K562 (cell line): ENCODE results near the gene FMR1. TPM values are rescaled to one million over a fixed set of nuclear protein-coding genes. Genes with fewer than 3 reads are reported as not detected.

Experiments used
- ATAC-seq: fragments of 200-7000 bp; cut with Tn5 transposase; 3 replicates; pipeline ENCODE4 v1.9.1; 2020; ENCODE audit warnings: moderate library complexity
- BruUV-seq: library from RNA; stranded (reverse); fragments of 400-500 nt; replicated peaks from 2 replicates; lab custom pipeline; 2021; lab: Mats Ljungman, UMichigan
- CTCF ChIA-PET: fragments of 300-600 bp; formaldehyde crosslinking; extraction: SDS; loops from one replicate; lab custom pipeline; 2021; ENCODE audit warnings: low intra/inter-chr PET ratio; lab: Yijun Ruan, JAX
- POLR2A ChIA-PET: fragments of 300-600, 350-650 bp; sonication (Branson Sonifier 250); formaldehyde crosslinking; extraction: SDS; loops from one replicate; lab custom pipeline; 2021; ENCODE audit warnings: antibody characterized with exemption, inconsistent platforms; lab: Yijun Ruan, JAX
- DNase-seq, 4 experiments: peaks; one replicate each; pipeline versions ENCODE4 v3.0.0 to v3.0.0-alpha.2; 2011 to 2018; ENCODE audit warnings: low spot score in 3 of 4, mixed read lengths in 3 of 4; ENCODE audit errors: extremely low read depth in 1 of 4
- FAIRE-seq: peaks from 2 replicates; lab custom pipeline; 2011; peaks lifted over from hg19 to GRCh38; lab: Jason Lieb, UNC
- H2AFZ ChIP-seq: 2 replicates; pipeline ENCODE4 v1.6.0; 2011; ENCODE audit warnings: low read depth, low read length, control low read depth, inconsistent platforms
- H3K27ac ChIP-seq: fragments of 200-600 bp; 3 replicates; pipeline ENCODE4 v1.8.0; 2011; ENCODE audit warnings: low read depth, mild to moderate bottlenecking, control low read depth, inconsistent platforms, low read length, moderate library complexity, mixed read lengths; ENCODE audit errors: extremely low read depth
- H3K27me3 ChIP-seq, 2 experiments: fragments of 300-600 bp in 1 of 2; 2 replicates in 1 of 2; 3 replicates in 1 of 2; pipeline versions ENCODE4 v1.6.0 to v1.8.0; 2011; ENCODE audit warnings: inconsistent platforms in 2 of 2, low read length in 2 of 2, mild to moderate bottlenecking in 1 of 2, mixed read lengths in 1 of 2, moderate library complexity in 1 of 2; ENCODE audit not compliant: control insufficient read depth in 2 of 2, insufficient read depth in 2 of 2
- H3K36me3 ChIP-seq: fragments of 300-600 bp; 3 replicates; pipeline ENCODE4 v1.8.0; 2011; ENCODE audit warnings: mild to moderate bottlenecking, low read length, inconsistent platforms; ENCODE audit not compliant: control insufficient read depth, insufficient read depth
- H3K4me1 ChIP-seq, 2 experiments: fragments of 200-600 bp in 1 of 2; replicated peaks in 1 of 2; 2 replicates in 1 of 2; 3 replicates in 1 of 2; pipeline versions ENCODE4 v1.5.1 to v1.8.0; 2011; ENCODE audit warnings: inconsistent platforms in 2 of 2, low read length in 2 of 2, mild to moderate bottlenecking in 1 of 2, mixed read lengths in 1 of 2, moderate library complexity in 1 of 2; ENCODE audit not compliant: control insufficient read depth in 2 of 2, insufficient read depth in 2 of 2
- H3K4me2 ChIP-seq: 2 replicates; pipeline ENCODE4 v1.6.1; 2011; ENCODE audit warnings: low read length, control low read depth, inconsistent platforms, mixed read lengths; ENCODE audit not compliant: insufficient read depth
- H3K4me3 ChIP-seq: fragments of 200-600 bp; sonication (generic), shearing (Covaris generic); 2 replicates; pipeline ENCODE4 v1.5.1; 2016; ENCODE audit warnings: control low read depth, inconsistent platforms
- H3K79me2 ChIP-seq: fragments of 200-600 bp; 3 replicates; pipeline ENCODE4 v1.8.0; 2011; ENCODE audit warnings: low read length, inconsistent platforms; ENCODE audit not compliant: control insufficient read depth, insufficient read depth
- H3K9ac ChIP-seq, 2 experiments: 2 replicates each; pipeline versions ENCODE4 v1.6.0 to v1.6.1; 2011; ENCODE audit warnings: low read depth in 2 of 2, low read length in 2 of 2, control low read depth in 1 of 2, inconsistent platforms in 1 of 2, mild to moderate bottlenecking in 1 of 2, mixed read lengths in 1 of 2; ENCODE audit not compliant: insufficient read depth in 1 of 2
- H3K9me1 ChIP-seq: one replicate; pipeline ENCODE4 v1.6.0; 2011; ENCODE audit warnings: inconsistent platforms, mild to moderate bottlenecking, low read length, moderate library complexity; ENCODE audit not compliant: control insufficient read depth, insufficient read depth
- H3K9me3 ChIP-seq: replicated peaks from 2 replicates; pipeline ENCODE4 v1.5.1; 2011; ENCODE audit warnings: low read depth, low read length, inconsistent platforms; ENCODE audit not compliant: control insufficient read depth, insufficient read depth
- H4K20me1 ChIP-seq: replicated peaks from 2 replicates; pipeline ENCODE4 v1.6.1; 2011; ENCODE audit warnings: low read length, inconsistent platforms, mixed read lengths; ENCODE audit not compliant: control insufficient read depth, insufficient read depth
- DIDO1 ChIP-seq: fragments of 450-650 bp; IDR thresholded peaks from 2 replicates; pipeline ENCODE4 v1.6.1; 2016; ENCODE audit warnings: low read depth, missing biosample characterization, missing genetic modification characterization
- EP300 ChIP-seq: IDR thresholded peaks from 2 replicates; pipeline ENCODE4 v1.6.1; 2012; ENCODE audit warnings: low read length, improper control_type of control experiment
- FOXM1 ChIP-seq, 2 experiments: fragments of 450-650 bp in 1 of 2; sonication (generic) in 1 of 2; formaldehyde crosslinking in 1 of 2; IDR thresholded peaks; 2 replicates each; pipeline versions ENCODE4 v1.6.1 to v1.9.0; 2017 to 2022; ENCODE audit warnings: low read depth in 2 of 2, mild to moderate bottlenecking in 2 of 2, missing genetic modification reagents in 1 of 2, moderate library complexity in 1 of 2
- HDAC3 ChIP-seq: fragments of 450-650 bp; IDR thresholded peaks from 2 replicates; pipeline ENCODE4 v1.6.1; 2018; ENCODE audit warnings: borderline replicate concordance, mild to moderate bottlenecking, moderate library complexity; ENCODE audit not compliant: partially characterized antibody
- JUN ChIP-seq, 2 experiments: sonication (generic) in 1 of 2; formaldehyde crosslinking in 1 of 2; IDR thresholded peaks; 2 replicates each; pipeline versions ENCODE4 v1.6.1 to v1.8.0; 2012 to 2022; ENCODE audit warnings: borderline replicate concordance in 2 of 2, mild to moderate bottlenecking in 2 of 2, improper control_type of control experiment in 1 of 2, low read depth in 1 of 2, low read length in 1 of 2, missing genetic modification reagents in 1 of 2
- MBD2 ChIP-seq: sonication (generic); IDR thresholded peaks from 2 replicates; pipeline ENCODE4 v1.6.1; 2016; ENCODE audit warnings: low read depth, borderline replicate concordance
- MCM2 ChIP-seq: fragments of 450-650 bp; IDR thresholded peaks from 2 replicates; pipeline ENCODE4 v1.6.1; 2017; ENCODE audit warnings: low read depth, mild to moderate bottlenecking
- NFE2L1 ChIP-seq: fragments of 450-650 bp; IDR thresholded peaks from 2 replicates; pipeline ENCODE4 v1.6.1; 2016; ENCODE audit warnings: missing genetic modification characterization, low read depth, mild to moderate bottlenecking, missing compliant biosample characterization, moderate library complexity, borderline replicate concordance
- RAD21 ChIP-seq, 2 experiments: fragments of 250-450 bp in 1 of 2; fragments of 450-650 bp in 1 of 2; sonication (Bioruptor Pico) in 1 of 2; formaldehyde crosslinking in 1 of 2; IDR thresholded peaks in 1 of 2; conservative IDR thresholded peaks in 1 of 2; 2 replicates each; pipeline versions ENCODE4 v1.4.0 to v1.8.0; 2020 to 2022; ENCODE audit warnings: mild to moderate bottlenecking in 2 of 2, moderate library complexity in 1 of 2
- ZNF253 ChIP-seq: fragments of 250-450 bp; sonication (Bioruptor Pico); conservative IDR thresholded peaks from 2 replicates; pipeline ENCODE4 v1.6.1; 2021; ENCODE audit warnings: mild to moderate bottlenecking
- ZNF507 ChIP-seq: conservative IDR thresholded peaks from 2 replicates; pipeline ENCODE4 v1.6.1; 2017; ENCODE audit warnings: missing genetic modification characterization, missing compliant biosample characterization
- ZNF57 ChIP-seq: fragments of 450-650 bp; formaldehyde crosslinking; IDR thresholded peaks from 2 replicates; pipeline ENCODE4 v1.4.0; 2020; ENCODE audit warnings: mild to moderate bottlenecking, moderate library complexity
- WGBS: fragments of 100-300 bp; shearing (Covaris generic); methylation state at CpG from one replicate; pipeline ENCODE4 v1.1.6; 2016; ENCODE audit warnings: low coverage, mixed read lengths; ENCODE audit not compliant: insufficient coverage; ENCODE audit errors: missing lambda C conversion rate; 5-methylcytosine and 5-hydroxymethylcytosine counted together
- in situ Hi-C: fragments of 300-500 bp; cut with MboI; formaldehyde crosslinking; loops from 4 replicates; pipeline ENCODE4 v1.15.0; 2018; ENCODE audit warnings: inconsistent platforms, mixed read lengths
- intact Hi-C: fragments of 100-400 bp; cut with micrococcal nuclease; formaldehyde crosslinking; loops from 2 replicates; pipeline ENCODE4 v1.14.2; 2022
- polyA plus RNA-seq, 8 experiments: library from polyadenylated mRNA; depleted of rRNA in 4 of 8; stranded (reverse) in 5 of 8; unstranded in 3 of 8; fragments of >200 nt; fragmentation: Nextera tagmentation in 2 of 8; fragmentation: Illumina TruSeq in 1 of 8; extraction: Ambion mirVana in 2 of 8; extraction: Trizol in 1 of 8; gene quantifications; 2 replicates each; pipeline versions ENCODE4 v1.2.1 to v1.2.3, GENCODE V29; 2011 to 2014; ENCODE audit warnings: inconsistent platforms in 1 of 8, missing spikeins in 1 of 8
- total RNA-seq, 7 experiments: library from RNA; depleted of rRNA in 6 of 7; stranded (reverse); fragments of >200 nt in 6 of 7; fragmentation: Illumina TruSeq in 2 of 7; extraction: Trizol in 2 of 7; gene quantifications; 2 replicates each; pipeline versions ENCODE4 v1.2.1 to v1.2.3, GENCODE V29; 2011 to 2021; ENCODE audit warnings: low replicate concordance in 1 of 7
- TF ChIP-seq, protein P1 (sequence below): IDR thresholded peaks from 3 replicates; pipeline ENCODE4 v1.6.1; 2011; ENCODE audit warnings: borderline replicate concordance, mild to moderate bottlenecking; ENCODE audit not compliant: insufficient read length, insufficient read depth
- TF ChIP-seq, protein P2 (sequence below): fragments of 450-650 bp; IDR thresholded peaks from 2 replicates; pipeline ENCODE4 v1.6.1; 2018; ENCODE audit not compliant: partially characterized antibody

Gene FMR1
- total and polyA plus RNA-seq, 9 of the 15 experiments (the other 6 are each of a cell fraction or from before 2014, with no cell fraction given), result 4.8 to 26.5 (median 20.5) TPM

DNA sequence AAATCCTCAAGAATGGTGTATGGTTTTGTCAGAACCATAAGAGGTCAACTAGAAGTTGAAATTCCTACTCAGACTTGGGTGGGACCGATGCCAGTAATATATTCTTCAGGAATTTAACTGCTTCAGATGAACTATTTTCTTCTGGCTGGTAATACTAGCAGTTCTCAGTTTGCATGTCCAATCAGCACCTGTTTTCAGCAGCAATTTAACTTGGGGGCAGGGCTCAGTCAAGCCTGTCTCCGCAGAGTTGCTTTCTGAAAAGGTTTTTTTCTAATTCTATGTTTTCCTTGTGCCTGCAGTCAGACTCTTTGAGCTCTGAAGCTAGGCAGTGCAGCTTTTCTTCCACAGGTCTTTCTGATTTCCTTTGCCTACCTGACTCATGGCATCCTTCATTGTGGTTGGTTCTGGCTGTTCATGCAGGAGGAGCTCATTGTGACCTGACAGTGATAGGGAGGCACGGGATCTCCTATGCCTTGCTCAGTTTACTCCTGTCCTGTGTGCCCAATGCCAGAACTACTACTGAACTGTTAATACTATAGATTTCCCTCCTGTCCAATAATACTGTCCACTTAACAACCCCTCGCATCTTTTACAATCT lies 17.3 kb upstream of the FMR1 start:
- CTCF ChIA-PET, result no interaction called here
- FAIRE-seq, result no peak
- Histone ChIP-seq H4K20me1 (no peaks in the 10 kb centered on the region), H2AFZ (no peak overlapping the region), H3K9me3 (no peaks in the 10 kb centered on the region), H3K4me2 (no peak overlapping the region), H3K79me2 (no peaks in the 10 kb centered on the region), H3K27me3 (no peaks in the 10 kb centered on the region), H3K36me3 (no peaks in the 10 kb centered on the region)
- TF ChIP-seq, protein P1, sequence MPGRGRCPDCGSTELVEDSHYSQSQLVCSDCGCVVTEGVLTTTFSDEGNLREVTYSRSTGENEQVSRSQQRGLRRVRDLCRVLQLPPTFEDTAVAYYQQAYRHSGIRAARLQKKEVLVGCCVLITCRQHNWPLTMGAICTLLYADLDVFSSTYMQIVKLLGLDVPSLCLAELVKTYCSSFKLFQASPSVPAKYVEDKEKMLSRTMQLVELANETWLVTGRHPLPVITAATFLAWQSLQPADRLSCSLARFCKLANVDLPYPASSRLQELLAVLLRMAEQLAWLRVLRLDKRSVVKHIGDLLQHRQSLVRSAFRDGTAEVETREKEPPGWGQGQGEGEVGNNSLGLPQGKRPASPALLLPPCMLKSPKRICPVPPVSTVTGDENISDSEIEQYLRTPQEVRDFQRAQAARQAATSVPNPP, result no peak
- TF ChIP-seq MBD2 (no peak), EP300 (no peak), JUN (IDR thresholded peaks at IDR 0.05; ENCODE audit: borderline replicate concordance, low read depth, low read length) (no peak), JUN (CRISPR knock-in tag; IDR thresholded peaks at IDR 0.05; ENCODE audit: borderline replicate concordance) (no peak), ZNF57 (CRISPR knock-in tag) (no peak), HDAC3 (no peak), DIDO1 (tag) (no peak), ZNF253 (CRISPR knock-in tag) (no peak), ZNF507 (tag) (no peak), RAD21 (CRISPR knock-in tag; conservative IDR thresholded peaks at IDR 0.05 in 1 of 2, IDR thresholded peaks at IDR 0.05 in 1 of 2) (no peak), NFE2L1 (no peak), MCM2 (no peak), FOXM1 (IDR thresholded peaks at IDR 0.05; ENCODE audit: low read depth) (no peak), FOXM1 (CRISPR knock-in tag; IDR thresholded peaks at IDR 0.05; ENCODE audit: low read depth) (no peak)
- TF ChIP-seq, protein P2, sequence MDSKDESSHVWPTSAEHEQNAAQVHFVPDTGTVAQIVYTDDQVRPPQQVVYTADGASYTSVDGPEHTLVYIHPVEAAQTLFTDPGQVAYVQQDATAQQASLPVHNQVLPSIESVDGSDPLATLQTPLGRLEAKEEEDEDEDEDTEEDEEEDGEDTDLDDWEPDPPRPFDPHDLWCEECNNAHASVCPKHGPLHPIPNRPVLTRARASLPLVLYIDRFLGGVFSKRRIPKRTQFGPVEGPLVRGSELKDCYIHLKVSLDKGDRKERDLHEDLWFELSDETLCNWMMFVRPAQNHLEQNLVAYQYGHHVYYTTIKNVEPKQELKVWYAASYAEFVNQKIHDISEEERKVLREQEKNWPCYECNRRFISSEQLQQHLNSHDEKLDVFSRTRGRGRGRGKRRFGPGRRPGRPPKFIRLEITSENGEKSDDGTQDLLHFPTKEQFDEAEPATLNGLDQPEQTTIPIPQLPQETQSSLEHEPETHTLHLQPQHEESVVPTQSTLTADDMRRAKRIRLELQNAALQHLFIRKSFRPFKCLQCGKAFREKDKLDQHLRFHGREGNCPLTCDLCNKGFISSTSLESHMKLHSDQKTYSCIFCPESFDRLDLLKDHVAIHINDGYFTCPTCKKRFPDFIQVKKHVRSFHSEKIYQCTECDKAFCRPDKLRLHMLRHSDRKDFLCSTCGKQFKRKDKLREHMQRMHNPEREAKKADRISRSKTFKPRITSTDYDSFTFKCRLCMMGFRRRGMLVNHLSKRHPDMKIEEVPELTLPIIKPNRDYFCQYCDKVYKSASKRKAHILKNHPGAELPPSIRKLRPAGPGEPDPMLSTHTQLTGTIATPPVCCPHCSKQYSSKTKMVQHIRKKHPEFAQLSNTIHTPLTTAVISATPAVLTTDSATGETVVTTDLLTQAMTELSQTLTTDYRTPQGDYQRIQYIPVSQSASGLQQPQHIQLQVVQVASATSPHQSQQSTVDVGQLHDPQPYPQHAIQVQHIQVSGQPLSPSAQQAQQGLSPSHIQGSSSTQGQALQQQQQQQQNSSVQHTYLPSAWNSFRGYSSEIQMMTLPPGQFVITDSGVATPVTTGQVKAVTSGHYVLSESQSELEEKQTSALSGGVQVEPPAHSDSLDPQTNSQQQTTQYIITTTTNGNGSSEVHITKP, result no peak
- TF ChIP-seq, all 486 proteins: peak for 0
- Histone ChIP-seq H3K27ac (no peak overlapping the region), H3K4me3 (no peak overlapping the region), H3K9ac (no peak overlapping the region), H3K9me1 (no peaks in the 10 kb centered on the region), H3K4me1 (no peaks in the 10 kb centered on the region)
- DNase-seq, result no peak
- intact Hi-C loops (no loop called here), in situ Hi-C loops (no loop called here)
- POLR2A ChIA-PET, result interaction anchor here (0.9 kb wide), 1 partner anchor 16 kb away, joined by 3 read pairs; no protein-coding TSS in a partner anchor
- no peak for ATAC-seq
- WGBS, result 11% methylated on average over 3 of the region's 4 CpGs
- BruUV-seq, result no TSS peak
